ENCODE measurements around the gene GRM1.

GRCh38 chr6:146149770-146150169 lies 120.9 kb downstream of the GRM1 start:
- TF ChIP-seq CTCF (conservative IDR thresholded peaks at IDR 0.05 in 1 of 2, IDR thresholded peaks at IDR 0.05 in 1 of 2; ENCODE audit: low read depth in 1 of 2, low read length in 2 of 2): no peak
- no peak for TF ChIP-seq EZH2 (IDR thresholded peaks at IDR 0.05; ENCODE audit: low read length, missing control alignments)
